ENCODE results near the gene MYO7A. TPM values are rescaled to one million over a fixed set of nuclear protein-coding genes. Genes with fewer than 3 reads are reported as not detected.

The MYO7A gene
- total and polyA plus RNA-seq, 2 of the 8 experiments (the other 6 are each of a cell fraction or from before 2014, with no cell fraction given): 1.5 to 1.9 TPM

DNA sequence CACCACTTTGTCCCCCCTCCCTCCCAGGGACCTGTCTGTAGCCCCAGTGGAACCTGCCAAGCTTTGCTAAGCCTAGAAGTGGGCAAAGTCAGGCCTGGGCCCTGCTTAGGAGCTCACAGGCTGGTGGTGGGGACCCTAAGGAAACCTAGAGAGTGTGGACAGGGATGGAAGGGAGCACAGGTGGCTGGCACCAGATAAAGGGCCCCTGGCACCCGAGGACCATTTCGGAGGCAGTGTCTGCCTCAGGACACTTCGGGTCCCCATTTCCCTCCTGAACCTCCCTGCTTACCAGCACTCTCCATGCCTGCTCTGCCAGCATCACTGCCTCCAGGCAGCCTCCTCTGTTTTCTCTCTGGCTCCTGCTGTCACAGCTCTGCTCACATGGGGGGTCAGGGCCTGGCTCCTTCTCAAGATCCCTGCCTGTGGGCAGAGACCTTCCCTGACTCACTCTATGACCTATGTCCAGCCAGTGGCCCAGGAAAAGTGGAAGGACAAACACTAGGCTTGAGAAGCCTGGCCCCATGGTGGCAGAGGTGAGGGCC is 39.0 kb upstream of the MYO7A start:
- H2BK12ac ChIP-seq (ENCODE audit: low read depth, low read length): no peak overlapping the region

More for the DNA sequence above, 39.0 kb upstream of the MYO7A start:
- Histone ChIP-seq H3K79me1 (ENCODE audit: low read depth, low read length) (no peaks in the 10 kb centered on the region), H3K4me2 (ENCODE audit: insufficient read depth in 1 of 2, low read depth in 2 of 2, low read length in 2 of 2) (no peak overlapping the region), H3K14ac (ENCODE audit: insufficient read length) (no peak overlapping the region), H4K20me1 (replicated peaks in 1 of 2; ENCODE audit: control insufficient read depth in 1 of 2, insufficient read depth in 2 of 2, low read length in 2 of 2) (peaks cover 1 to 4% of the 10 kb centered on the region in 2 experiments), H2BK5ac (ENCODE audit: low read depth, low read length) (no peak overlapping the region), H3K27ac (ENCODE audit: low read depth, low read length) (no peak overlapping the region), H2BK20ac (ENCODE audit: low read length) (no peak overlapping the region), H3K23ac (ENCODE audit: insufficient read length) (no peak overlapping the region), H3K36me3 (ENCODE audit: control insufficient read depth in 2 of 4, insufficient read depth in 4 of 4, low read length in 3 of 4) (no peaks in the 10 kb centered on the region), H4K8ac (ENCODE audit: extremely low read depth, insufficient read depth, low read length) (no peak overlapping the region; the same call in 1 of the 2 replicates), H3K27me3 (replicated peaks in 1 of 4; ENCODE audit: control insufficient read depth in 3 of 4, extremely low read depth in 1 of 4, insufficient read depth in 3 of 4, low read length in 3 of 4) (no peaks in the 10 kb centered on the region), H3K9ac (replicated peaks in 1 of 4; ENCODE audit: extremely low read depth in 1 of 4, low read depth in 3 of 4, low read length in 3 of 4) (no peak overlapping the region), H2AFZ (ENCODE audit: low read length) (no peak overlapping the region), H4K5ac (ENCODE audit: insufficient read length, low read depth, low read length) (no peak overlapping the region), H3K23me2 (ENCODE audit: low read depth, low read length) (no peaks in the 10 kb centered on the region), H3K4me3 (ENCODE audit: extremely low read depth in 1 of 4, insufficient read depth in 2 of 4, low read depth in 3 of 4, low read length in 4 of 4) (no peak overlapping the region), H3K18ac (ENCODE audit: extremely low read depth, low read length) (no peak overlapping the region), H2BK120ac (replicated peaks; ENCODE audit: low read depth, low read length) (no peak overlapping the region), H3K9me3 (ENCODE audit: insufficient read depth in 2 of 2, low read depth in 1 of 2, low read length in 1 of 2) (no peaks in the 10 kb centered on the region), H3K4me1 (replicated peaks in 1 of 4; ENCODE audit: control insufficient read depth in 3 of 4, insufficient read depth in 4 of 4, low read length in 3 of 4) (peaks cover 0 to 8% (median 2%) of the 10 kb centered on the region in 4 experiments; a peak in 3 of 7 replicates), H2BK15ac (ENCODE audit: low read length) (no peak overlapping the region), H3K79me2 (ENCODE audit: control insufficient read depth in 1 of 2, insufficient read depth in 2 of 2, low read length in 2 of 2) (no peaks in the 10 kb centered on the region), H3K4ac (replicated peaks; ENCODE audit: insufficient read length, low read depth, low read length) (no peak overlapping the region), H2AK5ac (ENCODE audit: low read depth, low read length) (no peak overlapping the region), H4K91ac (replicated peaks; ENCODE audit: insufficient read length, low read length) (no peak overlapping the region), H3K56ac (replicated peaks; ENCODE audit: insufficient read length, low read depth, low read length) (no peak overlapping the region)
- DNase-seq (ENCODE audit: low read depth in 1 of 2, low spot score in 2 of 2): no peak
- WGBS, 2 experiments (ENCODE audit: extremely low coverage in 1 of 2, insufficient coverage in 1 of 2, insufficient read length in 1 of 2, insufficient replicate concordance in 2 of 2, low coverage in 1 of 2, low lambda C conversion rate in 2 of 2, missing lambda C conversion rate in 1 of 2): 100% methylated on average over 3 of the region's 3 CpGs; no CpG with 5 or more reads in 1 of the 2 experiments
- FAIRE-seq: no peak
- TF ChIP-seq GTF2F1 (IDR thresholded peaks at IDR 0.05; ENCODE audit: borderline replicate concordance, low read depth, low read length): no peak
- no peak for TF ChIP-seq HDAC2 (IDR thresholded peaks at IDR 0.05; ENCODE audit: borderline replicate concordance in 1 of 2, low read depth in 2 of 2, low read length in 2 of 2)
- TF ChIP-seq FOSL1 (IDR thresholded peaks at IDR 0.05; ENCODE audit: insufficient read depth, low read depth, low read length): no peak
- POLR2A ChIA-PET (ENCODE audit: partially characterized antibody): no interaction called here
- CTCF ChIA-PET (ENCODE audit: partially characterized antibody): interaction anchor here (0.9 to 11.6 kb wide), 8 partner anchors 8 to 222 kb away, joined by 4 to 297 read pairs (median 43); partner anchors contain the start of gene OMP
